Measurements from ENCODE around the gene KCNG4. TPM values are rescaled to one million over a fixed set of nuclear protein-coding genes. Genes with fewer than 3 reads are reported as not detected.

Gene KCNG4
- total RNA-seq, 2 donors from 2014 or later: not detected

GRCh38 chr16:84232060-84232459, 7.8 kb downstream of the KCNG4 start:
- Histone ChIP-seq H3K4me3 (no peak overlapping the region), H3K27me3 (no peaks in the 10 kb centered on the region), H3K36me3 (no peaks in the 10 kb centered on the region), H3K9me3 (no peaks in the 10 kb centered on the region), H3K4me1 (peaks cover 0 to 14% of the 10 kb centered on the region in 2 donors), H3K27ac (no peak overlapping the region)
- TF ChIP-seq, protein P1, sequence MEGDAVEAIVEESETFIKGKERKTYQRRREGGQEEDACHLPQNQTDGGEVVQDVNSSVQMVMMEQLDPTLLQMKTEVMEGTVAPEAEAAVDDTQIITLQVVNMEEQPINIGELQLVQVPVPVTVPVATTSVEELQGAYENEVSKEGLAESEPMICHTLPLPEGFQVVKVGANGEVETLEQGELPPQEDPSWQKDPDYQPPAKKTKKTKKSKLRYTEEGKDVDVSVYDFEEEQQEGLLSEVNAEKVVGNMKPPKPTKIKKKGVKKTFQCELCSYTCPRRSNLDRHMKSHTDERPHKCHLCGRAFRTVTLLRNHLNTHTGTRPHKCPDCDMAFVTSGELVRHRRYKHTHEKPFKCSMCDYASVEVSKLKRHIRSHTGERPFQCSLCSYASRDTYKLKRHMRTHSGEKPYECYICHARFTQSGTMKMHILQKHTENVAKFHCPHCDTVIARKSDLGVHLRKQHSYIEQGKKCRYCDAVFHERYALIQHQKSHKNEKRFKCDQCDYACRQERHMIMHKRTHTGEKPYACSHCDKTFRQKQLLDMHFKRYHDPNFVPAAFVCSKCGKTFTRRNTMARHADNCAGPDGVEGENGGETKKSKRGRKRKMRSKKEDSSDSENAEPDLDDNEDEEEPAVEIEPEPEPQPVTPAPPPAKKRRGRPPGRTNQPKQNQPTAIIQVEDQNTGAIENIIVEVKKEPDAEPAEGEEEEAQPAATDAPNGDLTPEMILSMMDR (IDR thresholded peaks at IDR 0.05): no peak
- no peak for DNase-seq (ENCODE audit: low spot score)

GRCh38 chr16:84229471-84229870, 10.3 kb downstream of the KCNG4 start:
- H3K4me3 ChIP-seq: no peak overlapping the region
- no peaks in the 10 kb centered on the region for H3K36me3 ChIP-seq
- no peak overlapping the region for H3K27ac ChIP-seq
- TF ChIP-seq, protein P1 (IDR thresholded peaks at IDR 0.05): no peak
- H3K9me3 ChIP-seq: no peaks in the 10 kb centered on the region
- no peak for DNase-seq (ENCODE audit: low spot score)
- H3K27me3 ChIP-seq: no peaks in the 10 kb centered on the region
- H3K4me1 ChIP-seq: peaks cover 0 to 14% of the 10 kb centered on the region in 2 donors

- H3K4me1 ChIP-seq: peaks cover 0 to 14% of the 10 kb centered on the region in 2 donors
- TF ChIP-seq, protein P1 (IDR thresholded peaks at IDR 0.05): no peak
- peak overlapping the region in 1 of 2 donors; percentile 13 for H3K4me3 ChIP-seq
- no peaks in the 10 kb centered on the region for H3K27me3 ChIP-seq
- no peaks in the 10 kb centered on the region for H3K36me3 ChIP-seq
- no peaks in the 10 kb centered on the region for H3K9me3 ChIP-seq
- H3K27ac ChIP-seq: peak overlapping the region; percentile 45
- peak; percentile 90 for DNase-seq (ENCODE audit: low spot score)
Measured at GRCh38 chr16:84228256-84228838, 11.5 kb downstream of the KCNG4 start.

GRCh38 chr16:84227548-84227947, 12.3 kb downstream of the KCNG4 start:
- no peak overlapping the region for H3K27ac ChIP-seq
- H3K9me3 ChIP-seq: no peaks in the 10 kb centered on the region
- no peaks in the 10 kb centered on the region for H3K36me3 ChIP-seq
- peaks cover 0 to 14% of the 10 kb centered on the region in 2 donors for H3K4me1 ChIP-seq
- no peak for DNase-seq (ENCODE audit: low spot score)
- no peak overlapping the region for H3K4me3 ChIP-seq
- TF ChIP-seq, protein P1 (IDR thresholded peaks at IDR 0.05): no peak
- no peaks in the 10 kb centered on the region for H3K27me3 ChIP-seq

GRCh38 chr16:84226026-84226425, 13.8 kb downstream of the KCNG4 start:
- peaks cover 0 to 14% of the 10 kb centered on the region in 2 donors for H3K4me1 ChIP-seq
- H3K9me3 ChIP-seq: no peaks in the 10 kb centered on the region
- H3K27ac ChIP-seq: no peak overlapping the region
- no peaks in the 10 kb centered on the region for H3K36me3 ChIP-seq
- TF ChIP-seq, protein P1 (IDR thresholded peaks at IDR 0.05): no peak
- no peak overlapping the region for H3K4me3 ChIP-seq
- no peaks in the 10 kb centered on the region for H3K27me3 ChIP-seq
- no peak for DNase-seq (ENCODE audit: low spot score)

- Histone ChIP-seq H3K4me3 (no peak overlapping the region), H3K9me3 (no peaks in the 10 kb centered on the region), H3K27ac (no peak overlapping the region), H3K27me3 (no peaks in the 10 kb centered on the region), H3K4me1 (peaks cover 0 to 14% of the 10 kb centered on the region in 2 donors), H3K36me3 (no peaks in the 10 kb centered on the region)
- TF ChIP-seq, protein P1 (IDR thresholded peaks at IDR 0.05): no peak
- no peak for DNase-seq (ENCODE audit: low spot score)
Measured at GRCh38 chr16:84225571-84225970, 14.2 kb downstream of the KCNG4 start.

Data from right atrium auricular region (tissue), 2 donors.